Naive thymus-derived CD4-positive, alpha-beta T cell (primary cell): ENCODE measurements around the gene MBD6. TPM values are rescaled to one million over a fixed set of nuclear protein-coding genes. Genes with fewer than 3 reads are reported as not detected.
"Not testable (repeated sequence)": the region's sequence is repeated elsewhere in the genome, so short reads cannot be mapped to it uniquely, and the experiment has no call there.

ENCODE experiments used
- ATAC-seq: fragments of 150-1000 bp; cut with Tn5 transposase; 2 replicates; pipeline ENCODE4 v1.10.0; 2021; ENCODE audit warnings: mild to moderate bottlenecking, moderate library complexity
- CTCF ChIA-PET: fragments of 350-600 bp; sonication (Branson Sonifier 250); formaldehyde crosslinking; loops from one replicate; lab custom pipeline; 2021; ENCODE audit warnings: antibody characterized with exemption; lab: Charles Lee
- POLR2A ChIA-PET: fragments of 350-600 bp; sonication (Branson Sonifier 250); formaldehyde crosslinking; loops from one replicate; lab custom pipeline; 2021; ENCODE audit warnings: antibody characterized with exemption, inconsistent platforms; lab: Charles Lee
- DNase-seq, 9 donors: peaks; one replicate each; pipeline versions ENCODE4 v3.0.0 to v3.0.0-alpha.2; 2020 to 2022; ENCODE audit warnings: mixed read lengths in 1 of 9
- H3K27ac ChIP-seq: one replicate; pipeline ENCODE4 v1.7.0; 2013; ENCODE audit warnings: mild to moderate bottlenecking, low read depth, low read length, moderate library complexity
- H3K27me3 ChIP-seq, 2 donors: one replicate each; pipeline ENCODE4 v1.7.0; 2013; ENCODE audit warnings: low read length in 2 of 2, mild to moderate bottlenecking in 2 of 2, moderate library complexity in 2 of 2; ENCODE audit not compliant: control insufficient read depth in 2 of 2, insufficient read depth in 2 of 2
- H3K36me3 ChIP-seq, 3 experiments: 1 replicate in 2 of 3; 2 replicates in 1 of 3; pipeline ENCODE4 v1.7.0; 2013; ENCODE audit warnings: low read length in 3 of 3, mild to moderate bottlenecking in 3 of 3, moderate library complexity in 1 of 3; ENCODE audit not compliant: insufficient read depth in 3 of 3, control insufficient read depth in 2 of 3
- H3K4me1 ChIP-seq, 2 donors: one replicate each; pipeline ENCODE4 v1.7.0; 2013; ENCODE audit warnings: low read length in 2 of 2, mild to moderate bottlenecking in 2 of 2, moderate library complexity in 1 of 2; ENCODE audit not compliant: control insufficient read depth in 2 of 2, insufficient read depth in 2 of 2
- H3K4me3 ChIP-seq: 2 replicates; pipeline ENCODE4 v1.7.0; 2013; ENCODE audit warnings: mild to moderate bottlenecking, low read length
- H3K9me3 ChIP-seq, 3 experiments: 1 replicate in 2 of 3; 2 replicates in 1 of 3; pipeline ENCODE4 v1.7.0; 2013; ENCODE audit warnings: low read length in 3 of 3; ENCODE audit not compliant: control insufficient read depth in 2 of 3
- H3K27ac Mint-ChIP-seq, 9 donors: one replicate each; pipeline ENCODE4 v1.8.0; 2020 to 2022; ENCODE audit warnings: mixed read lengths in 9 of 9, mild to moderate bottlenecking in 8 of 9, moderate library complexity in 5 of 9, inconsistent platforms in 2 of 9
- H3K27me3 Mint-ChIP-seq, 5 donors: one replicate each; pipeline ENCODE4 v1.8.0; 2021 to 2022; ENCODE audit warnings: mixed read lengths in 5 of 5, mild to moderate bottlenecking in 1 of 5
- H3K36me3 Mint-ChIP-seq, 5 donors: one replicate each; pipeline ENCODE4 v1.8.0; 2020 to 2022; ENCODE audit warnings: mixed read lengths in 5 of 5, mild to moderate bottlenecking in 3 of 5, inconsistent platforms in 1 of 5
- H3K4me1 Mint-ChIP-seq, 7 donors: one replicate each; pipeline ENCODE4 v1.8.0; 2020 to 2022; ENCODE audit warnings: mixed read lengths in 7 of 7, mild to moderate bottlenecking in 3 of 7, inconsistent platforms in 1 of 7
- H3K4me3 Mint-ChIP-seq, 10 donors: one replicate each; pipeline ENCODE4 v1.8.0; 2020 to 2022; ENCODE audit warnings: mild to moderate bottlenecking in 10 of 10, mixed read lengths in 10 of 10, moderate library complexity in 6 of 10, inconsistent platforms in 2 of 10
- H3K9me3 Mint-ChIP-seq, 11 donors: one replicate each; pipeline ENCODE4 v1.8.0; 2020 to 2022; ENCODE audit warnings: mixed read lengths in 11 of 11, mild to moderate bottlenecking in 4 of 11, inconsistent platforms in 1 of 11, moderate library complexity in 1 of 11
- intact Hi-C, 2 donors: fragments of 100-400 bp; cut with micrococcal nuclease; formaldehyde crosslinking; loops; one replicate each; pipeline ENCODE4 v1.15.1; 2023
- polyA plus RNA-seq, 2 donors: library from polyadenylated mRNA; unstranded; fragments of 300-500 nt; fragmentation: Illumina TruSeq; gene quantifications; one replicate each; pipeline ENCODE4 v1.2.3, GENCODE V29; 2021
- total RNA-seq, 6 experiments: library from RNA in 5 of 6; stranded (reverse) in 5 of 6; gene quantifications; 1 replicate in 5 of 6; 2 replicates in 1 of 6; pipeline ENCODE4 v1.2.3 and lab custom pipeline; 2021 to 2026

The MBD6 gene
- total and polyA plus RNA-seq, 7 experiments from 2014 or later: 0.50 to 127 (median 108) TPM

GRCh38 chr12:57500213-57500612 lies 22.4 kb upstream of the MBD6 start:
- H3K27ac Mint-ChIP-seq: peak overlapping the region in 4 of 9 donors; percentile 35 to 52 (median 40)

GRCh38 chr12:57502311-57502969 lies 20.2 kb upstream of the MBD6 start:
- peak overlapping the region in 3 of 9 donors; percentile 16 to 59 (median 53) for H3K27ac Mint-ChIP-seq
- H3K4me3 ChIP-seq, H3K4me3 Mint-ChIP-seq, H3K9me3 ChIP-seq, H3K27me3 ChIP-seq, H3K27me3 Mint-ChIP-seq, DNase-seq, H3K27ac ChIP-seq, H3K9me3 Mint-ChIP-seq, intact Hi-C loops, H3K4me1 ChIP-seq, ATAC-seq: not testable (repeated sequence)
- ChIA-PET POLR2A (interaction anchor here (0.7 to 2.3 kb wide), 4 partner anchors 13 to 25 kb away, joined by 3 to 6 read pairs (median 3); partner anchors contain the start of genes ARHGAP9 and DDIT3), CTCF (interaction anchor here (0.6 to 2.7 kb wide), 4 partner anchors 21 to 130 kb away, joined by 3 to 9 read pairs (median 5); partner anchors contain the start of gene B4GALNT1)
- H3K36me3 ChIP-seq: peaks cover 19 to 74% (median 22%) of the 10 kb centered on the region in 3 experiments
- H3K36me3 Mint-ChIP-seq: peaks cover 9 to 50% (median 26%) of the 10 kb centered on the region in 5 donors
- peaks cover 0 to 11% (median 2%) of the 10 kb centered on the region in 7 donors for H3K4me1 Mint-ChIP-seq

More at GRCh38 chr12:57500213-57500612, 22.4 kb upstream of the MBD6 start:
- no peak for DNase-seq
- intact Hi-C loops: no loop called here
- no peaks in the 10 kb centered on the region for H3K27me3 ChIP-seq
- peaks cover 0 to 2% (median 0%) of the 10 kb centered on the region in 11 donors for H3K9me3 Mint-ChIP-seq
- H3K4me3 ChIP-seq: no peak overlapping the region
- CTCF ChIA-PET: interaction anchor here (2.7 kb wide), 1 partner anchor 23 kb away, joined by 9 read pairs; no protein-coding TSS in a partner anchor
- H3K27ac ChIP-seq: no peak overlapping the region
- no peak for ATAC-seq
- no peaks in the 10 kb centered on the region for H3K27me3 Mint-ChIP-seq
- no peak overlapping the region for H3K4me3 Mint-ChIP-seq
- no peaks in the 10 kb centered on the region for H3K4me1 ChIP-seq
- H3K4me1 Mint-ChIP-seq: peaks cover 0 to 18% (median 11%) of the 10 kb centered on the region in 7 donors
- peaks cover 11 to 58% (median 33%) of the 10 kb centered on the region in 5 donors for H3K36me3 Mint-ChIP-seq
- POLR2A ChIA-PET: no interaction called here
- H3K9me3 ChIP-seq: no peaks in the 10 kb centered on the region
- H3K36me3 ChIP-seq: peaks cover 18 to 75% (median 19%) of the 10 kb centered on the region in 3 experiments

- ChIA-PET POLR2A (interaction anchor here (0.6 to 1.4 kb wide), 3 partner anchors 8 to 29 kb away, joined by 3 to 8 read pairs (median 4); no protein-coding TSS in a partner anchor), CTCF (interaction anchor here (0.6 kb wide), 1 partner anchor 121 kb away, joined by 3 read pairs; no protein-coding TSS in a partner anchor)
- H3K4me1 ChIP-seq, intact Hi-C loops, ATAC-seq, H3K27ac ChIP-seq, H3K4me3 Mint-ChIP-seq, H3K4me3 ChIP-seq, H3K9me3 ChIP-seq, H3K27me3 ChIP-seq, DNase-seq, H3K27me3 Mint-ChIP-seq, H3K9me3 Mint-ChIP-seq, H3K4me1 Mint-ChIP-seq: not testable (repeated sequence)
- peak overlapping the region in 1 of 9 donors; percentile 41 for H3K27ac Mint-ChIP-seq
- peaks cover 0 to 30% (median 19%) of the 10 kb centered on the region in 5 donors for H3K36me3 Mint-ChIP-seq
- H3K36me3 ChIP-seq: peaks cover 10 to 68% (median 14%) of the 10 kb centered on the region in 3 experiments
Measured at GRCh38 chr12:57506541-57506940, 16.1 kb upstream of the MBD6 start.

DNA sequence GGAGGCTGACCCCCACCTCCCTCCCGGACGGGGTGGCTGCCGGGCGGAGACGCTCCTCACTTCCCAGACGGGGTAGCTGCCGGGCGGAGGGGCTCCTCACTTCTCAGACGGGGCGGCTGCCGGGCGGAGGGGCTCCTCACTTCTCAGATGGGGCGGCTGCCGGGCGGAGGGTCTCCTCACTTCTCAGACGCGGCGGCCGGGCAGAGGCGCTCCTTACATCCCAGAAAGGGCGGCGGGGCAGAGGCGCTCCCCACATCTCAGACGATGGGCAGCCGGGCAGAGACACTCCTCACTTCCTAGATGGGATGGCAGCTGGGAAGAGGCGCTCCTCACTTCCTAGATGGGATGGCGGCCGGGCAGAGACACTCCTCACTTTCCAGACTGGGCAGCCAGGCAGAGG lies 14.8 kb upstream of the MBD6 start:
- intact Hi-C loops, H3K4me1 Mint-ChIP-seq, DNase-seq, H3K4me1 ChIP-seq, H3K27ac Mint-ChIP-seq, H3K4me3 Mint-ChIP-seq, ATAC-seq, H3K27me3 ChIP-seq, H3K27ac ChIP-seq, H3K4me3 ChIP-seq, H3K27me3 Mint-ChIP-seq, CTCF ChIA-PET, H3K9me3 Mint-ChIP-seq, POLR2A ChIA-PET, H3K9me3 ChIP-seq: not testable (repeated sequence)
- peaks cover 0 to 34% (median 23%) of the 10 kb centered on the region in 5 donors for H3K36me3 Mint-ChIP-seq
- peaks cover 11 to 71% (median 21%) of the 10 kb centered on the region in 3 experiments for H3K36me3 ChIP-seq

DNA sequence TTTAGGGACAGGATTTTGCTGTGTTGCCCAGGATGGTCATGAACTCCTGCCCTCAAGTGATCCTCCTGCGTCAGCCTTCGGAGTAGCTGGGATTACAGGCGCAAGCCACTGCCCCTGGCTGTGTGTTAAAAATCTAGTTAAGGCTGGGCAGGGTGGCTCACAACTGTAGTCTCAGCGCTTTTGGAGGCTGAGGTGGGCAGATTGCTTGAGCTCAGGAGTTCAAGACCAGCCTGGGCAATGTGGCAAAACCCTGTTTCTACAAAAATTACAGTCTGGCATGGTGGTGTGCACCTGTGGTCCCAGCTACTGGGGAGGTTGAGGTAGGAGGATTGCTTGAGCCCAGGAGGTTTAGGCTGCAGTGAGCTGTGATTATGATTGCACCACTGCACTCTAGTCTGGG lies 11.5 kb upstream of the MBD6 start:
- POLR2A ChIA-PET: interaction anchor here (0.7 kb wide), 3 partner anchors 9 to 404 kb away, joined by 3 to 5 read pairs (median 4); partner anchors contain the start of gene DDIT3
- no peak for DNase-seq
- Mint-ChIP-seq H3K27me3 (no peaks in the 10 kb centered on the region), H3K27ac (peak overlapping the region in 3 of 9 donors; percentile 21 to 68 (median 63)), H3K4me3 (no peak overlapping the region), H3K36me3 (peaks cover 0 to 42% (median 26%) of the 10 kb centered on the region in 5 donors), H3K9me3 (no peaks in the 10 kb centered on the region), H3K4me1 (peaks cover 0 to 10% (median 0%) of the 10 kb centered on the region in 7 donors)
- peaks cover 27 to 76% (median 29%) of the 10 kb centered on the region in 3 experiments for H3K36me3 ChIP-seq
- no peak overlapping the region for H3K27ac ChIP-seq
- H3K9me3 ChIP-seq: no peaks in the 10 kb centered on the region
- H3K4me3 ChIP-seq: no peak overlapping the region
- CTCF ChIA-PET: interaction anchor here (1.2 kb wide), 2 partner anchors 34 to 45 kb away, joined by 3 to 4 read pairs; no protein-coding TSS in a partner anchor
- intact Hi-C loops: no loop called here
- no peaks in the 10 kb centered on the region for H3K27me3 ChIP-seq
- no peak for ATAC-seq
- H3K4me1 ChIP-seq: no peaks in the 10 kb centered on the region

GRCh38 chr12:57511588-57512325 lies 10.9 kb upstream of the MBD6 start:
- no peak for ATAC-seq
- H3K36me3 Mint-ChIP-seq: peaks cover under 1 to 43% (median 29%) of the 10 kb centered on the region in 5 donors
- no peaks in the 10 kb centered on the region for H3K27me3 ChIP-seq
- intact Hi-C loops: no loop called here
- H3K4me3 Mint-ChIP-seq: no peak overlapping the region
- H3K27ac Mint-ChIP-seq: peak overlapping the region; percentile 37 to 83 (median 63)
- H3K27ac ChIP-seq: peak overlapping the region; percentile 6
- ChIA-PET CTCF (interaction anchor here (1.0 to 1.2 kb wide), 3 partner anchors 35 to 52 kb away, joined by 3 to 4 read pairs (median 3); no protein-coding TSS in a partner anchor), POLR2A (interaction anchor here (0.6 to 0.7 kb wide), 5 partner anchors 9 to 405 kb away, joined by 4 to 5 read pairs (median 4); partner anchors contain the start of genes DDIT3 and MARS1)
- H3K9me3 ChIP-seq: no peaks in the 10 kb centered on the region
- no peaks in the 10 kb centered on the region for H3K4me1 ChIP-seq
- H3K4me3 ChIP-seq: no peak overlapping the region
- no peak for DNase-seq
- no peaks in the 10 kb centered on the region for H3K9me3 Mint-ChIP-seq
- H3K36me3 ChIP-seq: peaks cover 24 to 77% (median 27%) of the 10 kb centered on the region in 3 experiments
- peaks cover 0 to 16% (median under 1%) of the 10 kb centered on the region in 7 donors for H3K4me1 Mint-ChIP-seq
- H3K27me3 Mint-ChIP-seq: no peaks in the 10 kb centered on the region
